ENCODE results near the gene DNAH14. TPM values are rescaled to one million over a fixed set of nuclear protein-coding genes. Genes with fewer than 3 reads are reported as not detected.

Gene DNAH14
- total RNA-seq, 1 experiment from 2014 or later, result 39.7 TPM

DNA sequence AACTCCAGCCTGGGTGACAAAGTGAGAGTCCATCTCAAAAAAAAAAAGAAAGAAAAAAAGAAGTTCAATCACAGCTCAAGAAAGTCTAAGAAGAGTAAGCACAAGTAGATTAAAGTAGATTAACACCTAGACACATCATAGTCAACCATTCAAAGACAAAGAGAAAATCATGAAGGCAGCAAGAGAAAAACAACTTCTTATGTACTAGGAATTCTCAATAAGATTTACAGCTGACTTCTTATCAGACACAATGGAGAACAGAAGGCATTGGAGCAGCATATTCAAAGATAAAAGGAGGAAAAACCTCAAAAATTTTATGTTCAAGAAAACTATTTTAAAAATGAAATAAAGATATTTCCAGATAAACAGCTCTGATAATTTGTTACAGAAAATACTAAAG is 351.1 kb downstream of the DNAH14 start:
- Mint-ChIP-seq H3K4me3 (no peak overlapping the region), H3K27ac (no peak overlapping the region), H3K27me3 (ENCODE audit: low read depth) (no peaks in the 10 kb centered on the region), H3K9me3 (peaks cover 20 to 21% of the 10 kb centered on the region in 2 experiments), H3K4me1 (no peaks in the 10 kb centered on the region), H3K36me3 (ENCODE audit: insufficient read depth in 1 of 3, low read depth in 3 of 3) (peaks cover 3 to 14% (median 7%) of the 10 kb centered on the region in 3 experiments; a peak in 5 of 7 replicates)
- Histone ChIP-seq H3K14ac (ENCODE audit: insufficient read depth, low read length) (no peak overlapping the region), H3K27ac (ENCODE audit: insufficient read length, low read depth, low read length) (no peak overlapping the region), H2BK20ac (ENCODE audit: low read depth, low read length, poor library complexity, severe bottlenecking) (no peak overlapping the region), H3K79me1 (ENCODE audit: insufficient read depth, low read depth, low read length, poor library complexity, severe bottlenecking) (no peaks in the 10 kb centered on the region), H4K5ac (ENCODE audit: insufficient read length, low read depth, low read length) (no peak overlapping the region), H3K79me2 (ENCODE audit: insufficient read depth, low read length) (no peaks in the 10 kb centered on the region), H2BK12ac (ENCODE audit: insufficient read length, low read depth, low read length) (no peak overlapping the region), H3K18ac (ENCODE audit: insufficient read length, low read depth, low read length) (no peak overlapping the region), H2BK5ac (ENCODE audit: insufficient read length, low read length) (no peak overlapping the region), H3T11ph (ENCODE audit: low read length) (no peak overlapping the region), H3K56ac (ENCODE audit: insufficient read length, low read depth, low read length) (no peak overlapping the region), H3K9me3 (ENCODE audit: control insufficient read depth, low read depth, low read length) (no peaks in the 10 kb centered on the region), H2BK15ac (ENCODE audit: low read depth, low read length) (no peak overlapping the region), H2BK120ac (ENCODE audit: low read depth, low read length, poor library complexity, severe bottlenecking) (no peak overlapping the region), H4K8ac (replicated peaks; ENCODE audit: insufficient read length, low read depth, low read length) (no peak overlapping the region), H3K23ac (ENCODE audit: insufficient read length, low read depth, low read length) (no peak overlapping the region), H3K23me2 (ENCODE audit: insufficient read length, low read depth, low read length, poor library complexity, severe bottlenecking) (no peaks in the 10 kb centered on the region), H2AK5ac (ENCODE audit: insufficient read length, low read length) (no peak overlapping the region), H3K4me1 (ENCODE audit: insufficient read depth, low read length) (no peaks in the 10 kb centered on the region), H3K27me3 (ENCODE audit: insufficient read depth, low read length) (no peaks in the 10 kb centered on the region), H3K4ac (ENCODE audit: low read depth, low read length) (no peak overlapping the region), H3K9ac (ENCODE audit: extremely low read depth, insufficient read length, low read length) (no peak overlapping the region), H4K20me1 (ENCODE audit: control insufficient read depth, insufficient read depth, insufficient read length) (no peaks in the 10 kb centered on the region), H4K91ac (ENCODE audit: insufficient read length, low read depth, low read length) (no peak overlapping the region), H3K4me2 (ENCODE audit: insufficient read depth, insufficient read length, low read length) (no peak overlapping the region), H2AFZ (ENCODE audit: low read length) (no peak overlapping the region)
- DNase-seq, result no peak
- no peak for TF ChIP-seq CTCF (conservative IDR thresholded peaks at IDR 0.05)
